ENCODE data around the gene GJB6.

DNA sequence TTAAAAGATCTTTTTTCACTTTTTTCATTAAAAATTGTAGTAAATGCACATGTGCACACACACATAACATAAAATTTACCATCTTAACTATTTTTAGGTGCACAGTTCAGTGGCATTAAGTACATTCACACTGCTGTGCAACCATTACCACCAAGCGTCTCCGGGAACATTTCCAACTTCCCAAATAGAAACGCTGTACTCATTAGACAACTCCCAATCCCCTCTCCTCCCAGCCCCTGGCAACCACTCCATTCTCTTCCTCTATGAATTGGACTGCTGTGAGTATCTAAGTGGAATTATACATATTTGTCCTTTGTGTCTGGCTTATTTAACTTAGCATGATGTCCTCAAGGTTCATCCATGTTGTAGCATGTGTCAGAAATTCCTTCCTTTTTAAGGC lies 50.9 kb downstream of the GJB6 start:
- TF ChIP-seq POLR2AphosphoS5 (IDR thresholded peaks at IDR 0.05; ENCODE audit: insufficient read depth in 1 of 2, low read depth in 1 of 2) (no peak), POLR2A (IDR thresholded peaks at IDR 0.05) (no peak)

Measured in vagina (tissue), 2 donors.